IMR-90 (cell line): ENCODE results near the gene FXYD6. TPM values are rescaled to one million over a fixed set of nuclear protein-coding genes. Genes with fewer than 3 reads are reported as not detected.

Experiments
- ATAC-seq: fragments of 200-7000 bp; cut with Tn5 transposase; 2 replicates; pipeline ENCODE4 v1.9.1; 2020; ENCODE audit warnings: low read depth, mild to moderate bottlenecking, moderate library complexity
- BruUV-seq: library from RNA; stranded (reverse); fragments of 400-500 nt; replicated peaks from 2 replicates; lab custom pipeline; 2021; lab: Mats Ljungman, UMichigan
- CTCF ChIA-PET: fragments of 300-600 bp; formaldehyde crosslinking; extraction: SDS; loops from one replicate; lab custom pipeline; 2021; ENCODE audit warnings: antibody characterized with exemption; lab: Yijun Ruan, JAX
- POLR2A ChIA-PET: fragments of 300-600 bp; sonication (Branson Sonifier 250); formaldehyde crosslinking; loops from one replicate; lab custom pipeline; 2022; ENCODE audit warnings: antibody characterized with exemption; ENCODE audit not compliant: unreplicated experiment; lab: Charles Lee
- DNase-seq: peaks from one replicate; pipeline ENCODE4 v3.0.0; 2013
- H2AFZ ChIP-seq: replicated peaks from 2 replicates; pipeline ENCODE3; 2013; ENCODE audit warnings: low read length, mild to moderate bottlenecking; ENCODE audit not compliant: poor library complexity
- H2AK5ac ChIP-seq: 2 replicates; pipeline ENCODE4 v1.6.1; 2013; ENCODE audit warnings: low read depth, low read length, inconsistent platforms
- H2AK9ac ChIP-seq: replicated peaks from 2 replicates; pipeline ENCODE3; 2013; ENCODE audit warnings: mild to moderate bottlenecking, low read depth, low read length, moderate library complexity; ENCODE audit not compliant: poor library complexity
- H2BK120ac ChIP-seq: 2 replicates; pipeline ENCODE4 v1.6.1; 2013; ENCODE audit warnings: low read depth, low read length, inconsistent platforms
- H2BK15ac ChIP-seq: 3 replicates; pipeline ENCODE4 v1.6.1; 2013; ENCODE audit warnings: low read depth, low read length, inconsistent platforms
- H2BK20ac ChIP-seq: 2 replicates; pipeline ENCODE4 v1.6.1; 2013; ENCODE audit warnings: low read depth, mild to moderate bottlenecking, inconsistent platforms, low read length, moderate library complexity
- H2BK5ac ChIP-seq: 2 replicates; pipeline ENCODE4 v1.6.1; 2013; ENCODE audit warnings: mild to moderate bottlenecking, low read depth, low read length, inconsistent platforms; ENCODE audit not compliant: poor library complexity, severe bottlenecking
- H3K14ac ChIP-seq: replicated peaks from 2 replicates; pipeline ENCODE4 v1.6.1; 2013; ENCODE audit warnings: low read depth, low read length, inconsistent platforms
- H3K18ac ChIP-seq: 2 replicates; pipeline ENCODE4 v1.6.1; 2013; ENCODE audit warnings: low read depth, low read length, control low read depth
- H3K23ac ChIP-seq: 2 replicates; pipeline ENCODE4 v1.6.1; 2013; ENCODE audit warnings: low read depth, low read length, inconsistent platforms
- H3K27ac ChIP-seq: 2 replicates; pipeline ENCODE4 v1.5.1; 2013; ENCODE audit warnings: mild to moderate bottlenecking, control low read depth, low read length; ENCODE audit not compliant: insufficient read depth
- H3K27me3 ChIP-seq: 2 replicates; pipeline ENCODE4 v1.6.1; 2013; ENCODE audit warnings: low read length; ENCODE audit not compliant: control insufficient read depth, insufficient read depth
- H3K36me3 ChIP-seq: 2 replicates; pipeline ENCODE4 v1.6.1; 2013; ENCODE audit warnings: low read length, mixed read lengths; ENCODE audit not compliant: control insufficient read depth, insufficient read depth
- H3K4ac ChIP-seq: 2 replicates; pipeline ENCODE4 v1.6.1; 2013; ENCODE audit warnings: low read depth, low read length, inconsistent platforms
- H3K4me1 ChIP-seq: 2 replicates; pipeline ENCODE4 v1.6.1; 2013; ENCODE audit warnings: low read length, mixed read lengths; ENCODE audit not compliant: control insufficient read depth, insufficient read depth
- H3K4me2 ChIP-seq: 2 replicates; pipeline ENCODE4 v1.6.1; 2013; ENCODE audit warnings: low read depth, mild to moderate bottlenecking, control low read depth, low read length, moderate library complexity
- H3K4me3 ChIP-seq: 2 replicates; pipeline ENCODE4 v1.5.1; 2013; ENCODE audit warnings: low read depth, mild to moderate bottlenecking, control low read depth, low read length, moderate library complexity; ENCODE audit not compliant: insufficient read depth
- H3K56ac ChIP-seq: 2 replicates; pipeline ENCODE4 v1.6.1; 2013; ENCODE audit warnings: low read length, inconsistent platforms; ENCODE audit not compliant: insufficient read depth; ENCODE audit errors: extremely low read depth
- H3K79me1 ChIP-seq, 2 experiments: 2 replicates each; pipeline ENCODE4 v1.6.1; 2013; ENCODE audit warnings: low read length in 2 of 2, inconsistent platforms in 1 of 2, low read depth in 1 of 2
- H3K9ac ChIP-seq: 2 replicates; pipeline ENCODE4 v1.6.1; 2013; ENCODE audit warnings: low read depth, low read length, control low read depth
- H3K9me1 ChIP-seq: 2 replicates; pipeline ENCODE4 v1.6.1; 2013; ENCODE audit warnings: low read length, inconsistent platforms; ENCODE audit not compliant: insufficient read depth
- H3K9me3 ChIP-seq: 2 replicates; pipeline ENCODE4 v1.6.1; 2013; ENCODE audit warnings: low read length; ENCODE audit not compliant: control insufficient read depth, insufficient read depth
- H4K20me1 ChIP-seq: 2 replicates; pipeline ENCODE4 v1.6.1; 2013; ENCODE audit warnings: low read length, inconsistent platforms; ENCODE audit not compliant: insufficient read depth
- H4K5ac ChIP-seq: 2 replicates; pipeline ENCODE4 v1.6.1; 2013; ENCODE audit warnings: mild to moderate bottlenecking, low read depth, low read length, control low read depth
- H4K8ac ChIP-seq, 2 experiments: 2 replicates each; pipeline ENCODE4 v1.6.1; 2013; ENCODE audit warnings: low read depth in 2 of 2, low read length in 2 of 2, control low read depth in 1 of 2, inconsistent platforms in 1 of 2
- H4K91ac ChIP-seq: 2 replicates; pipeline ENCODE4 v1.6.1; 2013; ENCODE audit warnings: low read depth, low read length, inconsistent platforms; ENCODE audit not compliant: insufficient read depth
- BHLHE40 ChIP-seq: fragments of 150-350 bp; IDR thresholded peaks from 2 replicates; pipeline ENCODE4 v1.6.1; 2016; ENCODE audit warnings: mild to moderate bottlenecking, low read depth, low read length
- CEBPB ChIP-seq: IDR thresholded peaks from 2 replicates; pipeline ENCODE4 v1.6.1; 2012; ENCODE audit warnings: low read depth, low read length, improper control_type of control experiment
- CHD1 ChIP-seq: IDR thresholded peaks from 2 replicates; pipeline ENCODE4 v1.6.1; 2012; ENCODE audit warnings: low read depth, low read length, improper control_type of control experiment
- CTCF ChIP-seq: conservative IDR thresholded peaks from 2 replicates; pipeline ENCODE4 v1.5.1; 2012; ENCODE audit warnings: mild to moderate bottlenecking, low read depth, low read length, improper control_type of control experiment
- ELK1 ChIP-seq: fragments of 150-350 bp; IDR thresholded peaks from 2 replicates; pipeline ENCODE4 v1.6.1; 2016; ENCODE audit warnings: low read depth, mild to moderate bottlenecking, low read length, moderate library complexity, borderline replicate concordance
- MAZ ChIP-seq: IDR thresholded peaks from 2 replicates; pipeline ENCODE4 v1.6.1; 2012; ENCODE audit warnings: low read depth, mild to moderate bottlenecking, low read length, improper control_type of control experiment, moderate library complexity, borderline replicate concordance
- MXI1 ChIP-seq: IDR thresholded peaks from 2 replicates; pipeline ENCODE4 v1.6.1; 2012; ENCODE audit warnings: low read depth, mild to moderate bottlenecking, low read length, moderate library complexity, borderline replicate concordance
- POLR2A ChIP-seq: IDR thresholded peaks from 2 replicates; pipeline ENCODE4 v1.6.1; 2012; ENCODE audit warnings: mild to moderate bottlenecking, low read depth, low read length
- RCOR1 ChIP-seq: IDR thresholded peaks from 2 replicates; pipeline ENCODE4 v1.6.1; 2012; ENCODE audit warnings: mild to moderate bottlenecking, low read length, improper control_type of control experiment; ENCODE audit not compliant: insufficient replicate concordance
- RFX5 ChIP-seq: IDR thresholded peaks from 2 replicates; pipeline ENCODE4 v1.8.0; 2012; ENCODE audit warnings: low read depth, mild to moderate bottlenecking, low read length, moderate library complexity
- SMC3 ChIP-seq: fragments of 150-350 bp; IDR thresholded peaks from 2 replicates; pipeline ENCODE4 v1.6.1; 2016; ENCODE audit warnings: low read depth, mild to moderate bottlenecking, antibody characterized with exemption, low read length, moderate library complexity
- WGBS, 2 experiments: methylation state at CpG; one replicate each; pipeline versions ENCODE4 v1.1.5 to v1.1.7; 2013; ENCODE audit warnings: missing lambda C conversion rate in 2 of 2; ENCODE audit not compliant: insufficient read length in 1 of 2; ENCODE audit errors: extremely low coverage in 2 of 2; 5-methylcytosine and 5-hydroxymethylcytosine counted together
- dilution Hi-C: fragments of 300-500 bp; cut with HindIII; formaldehyde crosslinking; loops from one replicate; pipeline ENCODE4 v1.14.3; 2018; ENCODE audit warnings: low sequenced_read_pairs; ENCODE audit not compliant: unreplicated experiment
- in situ Hi-C: fragments of 300-500 bp; cut with MboI; formaldehyde crosslinking; loops from 3 replicates; pipeline ENCODE4 v1.14.3; 2019; ENCODE audit warnings: low sequenced_read_pairs, inconsistent platforms, mixed read lengths
- intact Hi-C: fragments of 100-400 bp; cut with micrococcal nuclease; formaldehyde crosslinking; loops from 2 replicates; pipeline ENCODE4 v1.10.0; 2022
- polyA plus RNA-seq, 3 experiments: library from polyadenylated mRNA; depleted of rRNA; stranded (reverse); fragments of >200 nt; gene quantifications; 2 replicates each; pipeline ENCODE4 v1.2.3, GENCODE V29; 2012; ENCODE audit warnings: low replicate concordance in 1 of 3
- total RNA-seq: library from RNA; depleted of rRNA; stranded (reverse); fragments of >200 nt; gene quantifications from 2 replicates; pipeline ENCODE4 v1.2.3, GENCODE V29; 2012

The FXYD6 gene
- total and polyA plus RNA-seq, 2 of the 4 experiments (the other 2 are of a cell fraction): 0.32 TPM; not detected in 1

- Histone ChIP-seq H3K18ac (no peak within 1 kb of the TSS), H3K9me1 (no peaks in the 10 kb centered on the region), H4K91ac (no peak within 1 kb of the TSS), H2BK20ac (no peak within 1 kb of the TSS), H3K36me3 (no peaks in the 10 kb centered on the region), H2BK5ac (no peak within 1 kb of the TSS), H3K4me2 (no peak within 1 kb of the TSS), H2AK9ac (no peak within 1 kb of the TSS), H3K79me1 (no peaks in the 10 kb centered on the region), H3K27me3 (peaks cover 62% of the 10 kb centered on the region), H2AFZ (no peak within 1 kb of the TSS), H3K9me3 (no peaks in the 10 kb centered on the region), H3K4me3 (no peak within 1 kb of the TSS), H4K5ac (no peak within 1 kb of the TSS), H2AK5ac (no peak within 1 kb of the TSS), H4K20me1 (no peaks in the 10 kb centered on the region), H3K9ac (no peak within 1 kb of the TSS), H3K27ac (no peak within 1 kb of the TSS), H3K56ac (no peak within 1 kb of the TSS), H3K14ac (no peak within 1 kb of the TSS), H4K8ac (no peak within 1 kb of the TSS), H2BK120ac (no peak within 1 kb of the TSS), H2BK15ac (no peak within 1 kb of the TSS), H3K23ac (no peak within 1 kb of the TSS), H3K4ac (no peak within 1 kb of the TSS), H3K4me1 (no peaks in the 10 kb centered on the region)
- ATAC-seq: peak; percentile 42; the same call in 1 of the 2 replicates
- dilution Hi-C loops: no loop called here
- TF ChIP-seq CHD1 (no peak), BHLHE40 (no peak), ELK1 (no peak), SMC3 (no peak), RFX5 (no peak), MAZ (no peak), MXI1 (no peak), POLR2A (no peak), RCOR1 (no peak), CEBPB (no peak), CTCF (no peak)
- CTCF ChIA-PET: no interaction called here
- intact Hi-C loops: no loop called here
- DNase-seq: no peak
- BruUV-seq: no TSS peak
- in situ Hi-C loops: no loop called here
- POLR2A ChIA-PET: no interaction called here
- WGBS, 2 experiments: 1% methylated on average over 58 of the region's 66 CpGs; no CpG with 5 or more reads in 1 of the 2 experiments
These were observed 79.5 kb downstream of the FXYD6 start, which contains the start of gene DSCAML1 for GRCh38 chr11:117796872-117797529. Gene DSCAML1, minus strand, starts transcription at chr11:117797216. Its CDS starts 137 bp downstream, at chr11:117797079.
